ENCODE measurements around the gene MISFA. TPM values are rescaled to one million over a fixed set of nuclear protein-coding genes. Genes with fewer than 3 reads are reported as not detected.

Gene MISFA
- total RNA-seq, 1 experiment from 2014 or later, result 5.0 TPM

DNA sequence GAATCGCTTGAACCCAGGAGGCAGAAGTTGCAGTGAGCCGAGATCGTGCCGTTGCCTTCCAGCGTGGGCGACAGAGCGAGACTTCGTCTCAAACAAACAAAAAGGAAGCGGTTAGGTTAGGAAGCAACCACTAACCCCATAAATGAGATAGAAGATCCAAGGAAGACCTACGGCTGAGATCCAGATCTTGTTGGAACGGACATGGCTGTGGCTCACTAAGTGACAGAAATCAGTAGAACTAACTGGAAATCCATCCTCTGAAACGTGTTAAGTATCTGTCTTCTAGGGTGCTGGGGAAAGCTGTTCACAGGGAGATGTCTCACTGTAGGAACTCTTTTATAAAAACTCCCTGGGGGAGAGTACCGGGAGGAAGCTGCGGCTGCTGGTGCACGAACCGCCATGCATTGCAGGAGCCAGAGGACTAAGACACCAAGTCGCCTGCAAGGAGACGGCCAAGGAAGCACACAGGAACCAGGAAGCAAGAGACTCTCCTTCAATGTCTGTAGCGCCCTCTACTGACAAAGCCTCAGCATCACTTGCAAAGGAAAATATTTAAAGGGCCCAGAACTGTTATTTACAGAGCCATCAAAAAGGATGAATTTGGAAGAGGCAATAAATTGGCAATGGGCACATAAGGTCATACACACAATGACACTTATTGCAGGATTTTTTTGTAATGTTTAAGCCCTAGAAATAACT is 51.4 kb downstream of the MISFA start:
- BruUV-seq (replicated peaks), result no TSS peak
- intact Hi-C loops (cut with micrococcal nuclease; ENCODE audit: unreplicated experiment), result no loop called here
- TF ChIP-seq POLR2AphosphoS5 (IDR thresholded peaks at IDR 0.05; ENCODE audit: low read depth, low read length), result no peak
- no peak for TF ChIP-seq SIN3A (IDR thresholded peaks at IDR 0.05; ENCODE audit: borderline replicate concordance, insufficient read depth, low read depth, low read length)
- TF ChIP-seq, protein P1, sequence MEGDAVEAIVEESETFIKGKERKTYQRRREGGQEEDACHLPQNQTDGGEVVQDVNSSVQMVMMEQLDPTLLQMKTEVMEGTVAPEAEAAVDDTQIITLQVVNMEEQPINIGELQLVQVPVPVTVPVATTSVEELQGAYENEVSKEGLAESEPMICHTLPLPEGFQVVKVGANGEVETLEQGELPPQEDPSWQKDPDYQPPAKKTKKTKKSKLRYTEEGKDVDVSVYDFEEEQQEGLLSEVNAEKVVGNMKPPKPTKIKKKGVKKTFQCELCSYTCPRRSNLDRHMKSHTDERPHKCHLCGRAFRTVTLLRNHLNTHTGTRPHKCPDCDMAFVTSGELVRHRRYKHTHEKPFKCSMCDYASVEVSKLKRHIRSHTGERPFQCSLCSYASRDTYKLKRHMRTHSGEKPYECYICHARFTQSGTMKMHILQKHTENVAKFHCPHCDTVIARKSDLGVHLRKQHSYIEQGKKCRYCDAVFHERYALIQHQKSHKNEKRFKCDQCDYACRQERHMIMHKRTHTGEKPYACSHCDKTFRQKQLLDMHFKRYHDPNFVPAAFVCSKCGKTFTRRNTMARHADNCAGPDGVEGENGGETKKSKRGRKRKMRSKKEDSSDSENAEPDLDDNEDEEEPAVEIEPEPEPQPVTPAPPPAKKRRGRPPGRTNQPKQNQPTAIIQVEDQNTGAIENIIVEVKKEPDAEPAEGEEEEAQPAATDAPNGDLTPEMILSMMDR (IDR thresholded peaks at IDR 0.05), result peak; percentile 82
- TF ChIP-seq, protein P2, sequence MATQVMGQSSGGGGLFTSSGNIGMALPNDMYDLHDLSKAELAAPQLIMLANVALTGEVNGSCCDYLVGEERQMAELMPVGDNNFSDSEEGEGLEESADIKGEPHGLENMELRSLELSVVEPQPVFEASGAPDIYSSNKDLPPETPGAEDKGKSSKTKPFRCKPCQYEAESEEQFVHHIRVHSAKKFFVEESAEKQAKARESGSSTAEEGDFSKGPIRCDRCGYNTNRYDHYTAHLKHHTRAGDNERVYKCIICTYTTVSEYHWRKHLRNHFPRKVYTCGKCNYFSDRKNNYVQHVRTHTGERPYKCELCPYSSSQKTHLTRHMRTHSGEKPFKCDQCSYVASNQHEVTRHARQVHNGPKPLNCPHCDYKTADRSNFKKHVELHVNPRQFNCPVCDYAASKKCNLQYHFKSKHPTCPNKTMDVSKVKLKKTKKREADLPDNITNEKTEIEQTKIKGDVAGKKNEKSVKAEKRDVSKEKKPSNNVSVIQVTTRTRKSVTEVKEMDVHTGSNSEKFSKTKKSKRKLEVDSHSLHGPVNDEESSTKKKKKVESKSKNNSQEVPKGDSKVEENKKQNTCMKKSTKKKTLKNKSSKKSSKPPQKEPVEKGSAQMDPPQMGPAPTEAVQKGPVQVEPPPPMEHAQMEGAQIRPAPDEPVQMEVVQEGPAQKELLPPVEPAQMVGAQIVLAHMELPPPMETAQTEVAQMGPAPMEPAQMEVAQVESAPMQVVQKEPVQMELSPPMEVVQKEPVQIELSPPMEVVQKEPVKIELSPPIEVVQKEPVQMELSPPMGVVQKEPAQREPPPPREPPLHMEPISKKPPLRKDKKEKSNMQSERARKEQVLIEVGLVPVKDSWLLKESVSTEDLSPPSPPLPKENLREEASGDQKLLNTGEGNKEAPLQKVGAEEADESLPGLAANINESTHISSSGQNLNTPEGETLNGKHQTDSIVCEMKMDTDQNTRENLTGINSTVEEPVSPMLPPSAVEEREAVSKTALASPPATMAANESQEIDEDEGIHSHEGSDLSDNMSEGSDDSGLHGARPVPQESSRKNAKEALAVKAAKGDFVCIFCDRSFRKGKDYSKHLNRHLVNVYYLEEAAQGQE (IDR thresholded peaks at IDR 0.05; ENCODE audit: insufficient read depth in 1 of 2, low read depth in 2 of 2, low read length in 1 of 2), result no peak
- TF ChIP-seq TCF7L2 (IDR thresholded peaks at IDR 0.05; ENCODE audit: low read depth, low read length), result no peak
- ATAC-seq (peak; percentile 68), DNase-seq (ENCODE audit: low read depth, low spot score) (no peak)
- Histone ChIP-seq H3K4me3 (ENCODE audit: low read depth in 2 of 2, low read length in 2 of 2) (no peak overlapping the region), H3K27ac (ENCODE audit: low read length) (no peak overlapping the region), H3K4me1 (ENCODE audit: control insufficient read depth, insufficient read depth, low read length) (no peaks in the 10 kb centered on the region), H3K27me3 (ENCODE audit: control insufficient read depth, insufficient read depth, low read length) (no peaks in the 10 kb centered on the region), H3K9me3 (ENCODE audit: control insufficient read depth, insufficient read depth, low read depth, low read length) (no peaks in the 10 kb centered on the region), H3K36me3 (ENCODE audit: control insufficient read depth, insufficient read depth, low read length) (no peaks in the 10 kb centered on the region)
- in situ Hi-C loops (cut with HindIII; ENCODE audit: low pct_unique_long_range_greater_than_20kb, low sequenced_read_pairs), result no loop called here
- CTCF ChIA-PET, result no interaction called here
- POLR2A ChIA-PET, result interaction anchor here (0.6 kb wide), 1 partner anchor 73 kb away, joined by 4 read pairs; no protein-coding TSS in a partner anchor

Other genes with a start within 250 kb of the MISFA start
- 894 TPM for gene LDHA, start 205.2 kb upstream of the MISFA start, total RNA-seq (2021; ENCODE audit: unreplicated experiment)
- gene LDHC, start 187.5 kb upstream of the MISFA start, total RNA-seq (2021; ENCODE audit: unreplicated experiment), result 0.26 TPM
- not detected for gene LDHAL6A, start 143.9 kb upstream of the MISFA start, total RNA-seq (2021; ENCODE audit: unreplicated experiment)
- gene TSG101, start 72.8 kb upstream of the MISFA start, total RNA-seq (2021; ENCODE audit: unreplicated experiment), result 79.1 TPM
- gene UEVLD, start 11.1 kb upstream of the MISFA start, total RNA-seq (2021; ENCODE audit: unreplicated experiment), result 26.7 TPM
- 14.8 TPM for gene SPTY2D1, start 34.6 kb downstream of the MISFA start, total RNA-seq (2021; ENCODE audit: unreplicated experiment)
- 0.31 TPM for gene TMEM86A, start 99.0 kb downstream of the MISFA start, total RNA-seq (2021; ENCODE audit: unreplicated experiment)
- not detected for gene IGSF22, start 126.4 kb downstream of the MISFA start, total RNA-seq (2021; ENCODE audit: unreplicated experiment)
- not detected for gene PTPN5, start 192.0 kb downstream of the MISFA start, total RNA-seq (2021; ENCODE audit: unreplicated experiment)